Stimulated activated memory B cell treated with anti-CD40 and anti-IgM and Interleukin-4, amounts not matched to agents 10 μg/mL and 1 μg/mL and 100 μg/mL, for 72 hours (primary cell): ENCODE results near the gene CAPN5.

ENCODE experiments used
- ATAC-seq: fragments of 150-1000 bp; cut with Tn5 transposase; 2 replicates; pipeline ENCODE4 v1.10.0; 2021
- H3K27ac Mint-ChIP-seq: one replicate; pipeline ENCODE4 v1.8.0; 2022; ENCODE audit warnings: mild to moderate bottlenecking, mixed read lengths
- H3K27me3 Mint-ChIP-seq: one replicate; pipeline ENCODE4 v1.8.0; 2022; ENCODE audit warnings: mixed read lengths
- H3K36me3 Mint-ChIP-seq: one replicate; pipeline ENCODE4 v1.8.0; 2022; ENCODE audit warnings: mixed read lengths
- H3K4me1 Mint-ChIP-seq: one replicate; pipeline ENCODE4 v1.8.0; 2022; ENCODE audit warnings: mixed read lengths
- H3K4me3 Mint-ChIP-seq: one replicate; pipeline ENCODE4 v1.8.0; 2022; ENCODE audit warnings: mild to moderate bottlenecking, moderate library complexity, mixed read lengths
- H3K9me3 Mint-ChIP-seq: one replicate; pipeline ENCODE4 v1.8.0; 2022; ENCODE audit warnings: mixed read lengths

CAPN5 gene

GRCh38 chr11:77153276-77154185 lies 86.8 kb downstream of the CAPN5 start:
- ATAC-seq, result no peak
- H3K4me1 Mint-ChIP-seq, result peaks cover 20% of the 10 kb centered on the region
- H3K9me3 Mint-ChIP-seq, result no peaks in the 10 kb centered on the region
- no peak overlapping the region for H3K4me3 Mint-ChIP-seq
- peak overlapping the region; percentile 39 for H3K27ac Mint-ChIP-seq
- peaks cover 32% of the 10 kb centered on the region for H3K27me3 Mint-ChIP-seq
- H3K36me3 Mint-ChIP-seq, result no peaks in the 10 kb centered on the region

DNA sequence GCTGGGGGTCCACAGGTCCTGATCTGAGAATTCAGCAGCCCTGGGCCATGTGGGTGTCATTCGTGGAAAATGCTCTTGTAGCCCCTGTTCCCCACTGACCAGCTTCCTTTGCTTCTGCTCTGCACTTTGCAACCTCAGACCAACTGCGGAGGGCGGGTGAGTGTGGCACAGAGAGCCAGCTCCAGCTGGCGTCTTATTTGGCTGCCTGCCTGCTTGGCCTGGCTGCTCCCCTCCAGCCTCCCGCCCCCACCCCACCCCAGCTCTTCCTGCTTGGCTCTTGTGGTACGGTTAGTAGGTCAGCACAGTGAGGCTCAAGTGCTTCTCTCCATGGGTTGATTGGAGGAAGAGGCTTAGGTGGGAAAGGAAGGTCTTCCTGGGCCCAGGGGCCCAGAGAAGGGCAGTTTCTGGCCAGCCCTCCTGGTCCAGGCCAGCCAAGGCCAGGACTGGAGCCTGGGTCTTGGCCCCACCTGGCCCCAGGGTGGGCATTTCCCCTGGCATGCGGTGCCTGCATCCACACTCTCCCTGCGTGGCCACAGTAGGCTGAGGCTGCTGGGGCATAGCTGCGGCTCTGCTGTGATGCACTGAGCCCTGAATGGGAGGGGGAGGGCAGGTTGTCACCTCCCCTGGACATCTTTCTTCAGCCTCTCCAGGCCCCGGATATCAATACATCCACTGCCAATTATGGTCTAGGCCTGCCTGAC lies 87.8 kb downstream of the CAPN5 start:
- H3K4me1 Mint-ChIP-seq, result peaks cover 20% of the 10 kb centered on the region
- H3K4me3 Mint-ChIP-seq, result no peak overlapping the region
- H3K27ac Mint-ChIP-seq, result no peak overlapping the region
- H3K27me3 Mint-ChIP-seq, result peaks cover 41% of the 10 kb centered on the region
- no peaks in the 10 kb centered on the region for H3K36me3 Mint-ChIP-seq
- ATAC-seq, result no peak
- H3K9me3 Mint-ChIP-seq, result no peaks in the 10 kb centered on the region

GRCh38 chr11:77155082-77155475 lies 88.3 kb downstream of the CAPN5 start:
- Mint-ChIP-seq H3K36me3 (no peaks in the 10 kb centered on the region), H3K27ac (no peak overlapping the region)
- no peak for ATAC-seq

DNA sequence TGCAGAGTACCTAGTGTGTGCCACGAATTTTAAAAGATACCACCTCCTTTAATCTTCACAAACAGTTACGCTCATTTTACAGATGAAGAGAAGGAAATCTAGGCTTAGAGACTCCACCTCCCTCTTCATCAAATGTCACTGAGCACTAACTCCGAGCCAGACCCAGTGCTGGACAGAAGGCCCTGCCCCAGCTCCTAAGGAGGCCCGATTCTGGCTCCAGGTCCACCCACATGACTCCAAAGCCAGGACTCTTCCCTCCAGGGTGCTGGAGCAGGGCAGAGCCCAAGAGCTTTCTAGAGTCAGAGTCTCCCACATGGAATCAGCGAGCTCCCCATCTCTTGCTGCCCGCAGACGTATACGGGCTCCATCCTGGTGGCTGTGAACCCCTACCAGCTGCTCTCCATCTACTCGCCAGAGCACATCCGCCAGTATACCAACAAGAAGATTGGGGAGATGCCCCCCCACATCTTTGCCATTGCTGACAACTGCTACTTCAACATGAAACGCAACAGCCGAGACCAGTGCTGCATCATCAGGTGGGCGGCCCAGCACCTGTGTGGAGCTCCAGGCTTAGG lies 88.9 kb downstream of the CAPN5 start:
- Mint-ChIP-seq H3K27me3 (peaks cover 47% of the 10 kb centered on the region), H3K4me1 (peaks cover 20% of the 10 kb centered on the region), H3K36me3 (no peaks in the 10 kb centered on the region), H3K27ac (no peak overlapping the region), H3K9me3 (no peaks in the 10 kb centered on the region), H3K4me3 (no peak overlapping the region)
- ATAC-seq, result no peak

More at GRCh38 chr11:77155082-77155475, 88.3 kb downstream of the CAPN5 start:
- Mint-ChIP-seq H3K4me1 (peaks cover 20% of the 10 kb centered on the region), H3K9me3 (no peaks in the 10 kb centered on the region), H3K27me3 (peaks cover 46% of the 10 kb centered on the region), H3K4me3 (no peak overlapping the region)

DNA sequence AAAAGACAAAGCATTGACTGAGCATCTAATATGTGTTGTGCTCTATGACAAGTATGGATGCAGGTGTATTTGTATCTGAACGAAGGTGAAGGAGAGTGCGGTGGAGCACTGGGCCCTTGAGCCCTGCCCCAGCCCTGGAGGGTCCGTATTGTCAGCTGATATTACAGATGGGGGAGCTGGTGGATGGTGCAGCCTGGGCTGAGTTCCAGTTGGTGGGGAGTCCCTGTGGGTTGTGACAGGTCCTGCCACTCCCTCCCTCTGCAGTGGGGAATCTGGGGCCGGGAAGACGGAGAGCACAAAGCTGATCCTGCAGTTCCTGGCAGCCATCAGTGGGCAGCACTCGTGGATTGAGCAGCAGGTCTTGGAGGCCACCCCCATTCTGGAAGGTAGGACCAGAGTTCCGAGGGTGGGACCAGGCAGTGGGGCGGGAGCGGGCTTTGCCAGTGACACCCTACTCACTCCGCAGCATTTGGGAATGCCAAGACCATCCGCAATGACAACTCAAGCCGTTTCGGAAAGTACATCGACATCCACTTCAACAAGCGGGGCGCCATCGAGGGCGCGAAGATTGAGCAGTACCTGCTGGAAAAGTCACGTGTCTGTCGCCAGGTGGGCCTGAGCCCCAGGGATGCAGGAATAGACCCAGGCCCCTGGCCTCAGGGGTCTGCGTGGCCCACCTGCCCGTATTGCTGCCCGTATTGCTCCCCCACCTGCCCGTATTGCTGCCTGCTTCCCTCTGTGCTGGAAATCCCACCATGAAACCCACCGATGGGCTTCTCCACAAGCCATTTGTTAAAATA lies 89.8 kb downstream of the CAPN5 start:
- ATAC-seq, result no peak
- no peak overlapping the region for H3K4me3 Mint-ChIP-seq
- no peak overlapping the region for H3K27ac Mint-ChIP-seq
- H3K4me1 Mint-ChIP-seq, result peaks cover 20% of the 10 kb centered on the region
- no peaks in the 10 kb centered on the region for H3K36me3 Mint-ChIP-seq
- no peaks in the 10 kb centered on the region for H3K9me3 Mint-ChIP-seq
- H3K27me3 Mint-ChIP-seq, result peaks cover 40% of the 10 kb centered on the region

DNA sequence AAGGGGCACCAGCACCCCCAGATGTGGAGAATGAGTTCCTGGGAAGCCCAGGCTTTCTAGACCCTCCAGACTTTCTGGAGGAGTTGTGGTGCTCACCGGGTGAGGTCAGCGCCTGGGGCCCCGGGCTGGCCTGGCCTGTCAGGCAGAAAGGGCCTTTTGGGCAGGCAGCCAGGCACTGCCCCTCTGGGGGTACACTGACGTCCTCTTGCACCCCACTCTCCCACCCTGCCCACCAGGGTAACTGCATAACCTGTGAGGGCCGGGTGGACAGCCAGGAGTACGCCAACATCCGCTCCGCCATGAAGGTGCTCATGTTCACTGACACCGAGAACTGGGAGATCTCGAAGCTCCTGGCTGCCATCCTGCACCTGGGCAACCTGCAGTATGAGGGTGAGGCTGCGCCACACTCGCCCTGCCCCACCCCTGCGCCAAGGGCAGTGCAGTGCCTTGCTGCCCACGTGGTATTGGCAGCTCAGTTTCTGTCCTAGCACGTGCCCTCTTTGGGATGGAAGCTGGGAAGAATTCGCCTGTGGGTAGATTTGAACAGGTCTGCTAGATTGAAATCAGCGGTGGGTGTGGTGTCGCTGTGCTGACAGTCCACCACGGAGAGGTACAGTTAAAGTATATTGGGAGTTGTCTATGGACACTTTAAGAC lies 91.4 kb downstream of the CAPN5 start:
- H3K9me3 Mint-ChIP-seq, result no peaks in the 10 kb centered on the region
- H3K4me1 Mint-ChIP-seq, result peaks cover 5% of the 10 kb centered on the region
- no peak overlapping the region for H3K4me3 Mint-ChIP-seq
- no peak for ATAC-seq
- H3K36me3 Mint-ChIP-seq, result no peaks in the 10 kb centered on the region
- no peak overlapping the region for H3K27ac Mint-ChIP-seq
- peaks cover 25% of the 10 kb centered on the region for H3K27me3 Mint-ChIP-seq

GRCh38 chr11:77159219-77159936 lies 92.6 kb downstream of the CAPN5 start:
- Mint-ChIP-seq H3K4me3 (no peak overlapping the region), H3K4me1 (no peaks in the 10 kb centered on the region), H3K9me3 (no peaks in the 10 kb centered on the region), H3K36me3 (no peaks in the 10 kb centered on the region), H3K27me3 (peaks cover 17% of the 10 kb centered on the region), H3K27ac (no peak overlapping the region)
- no peak for ATAC-seq

GRCh38 chr11:77159937-77160495 lies 93.2 kb downstream of the CAPN5 start:
- Mint-ChIP-seq H3K4me3 (no peak overlapping the region), H3K36me3 (no peaks in the 10 kb centered on the region), H3K9me3 (no peaks in the 10 kb centered on the region), H3K27me3 (peaks cover 17% of the 10 kb centered on the region), H3K27ac (no peak overlapping the region), H3K4me1 (no peaks in the 10 kb centered on the region)
- ATAC-seq, result no peak

- Mint-ChIP-seq H3K27ac (no peak overlapping the region), H3K9me3 (no peaks in the 10 kb centered on the region), H3K36me3 (no peaks in the 10 kb centered on the region), H3K27me3 (peaks cover 17% of the 10 kb centered on the region), H3K4me1 (no peaks in the 10 kb centered on the region), H3K4me3 (no peak overlapping the region)
- ATAC-seq, result no peak
Measured at GRCh38 chr11:77163271-77163670, 96.5 kb downstream of the CAPN5 start.

- no peaks in the 10 kb centered on the region for H3K4me1 Mint-ChIP-seq
- H3K27me3 Mint-ChIP-seq, result peaks cover under 1% of the 10 kb centered on the region
- ATAC-seq, result no peak
- H3K36me3 Mint-ChIP-seq, result no peaks in the 10 kb centered on the region
- H3K27ac Mint-ChIP-seq, result no peak overlapping the region
- H3K4me3 Mint-ChIP-seq, result no peak overlapping the region
- no peaks in the 10 kb centered on the region for H3K9me3 Mint-ChIP-seq
Measured at GRCh38 chr11:77165066-77165465, 98.3 kb downstream of the CAPN5 start.

DNA sequence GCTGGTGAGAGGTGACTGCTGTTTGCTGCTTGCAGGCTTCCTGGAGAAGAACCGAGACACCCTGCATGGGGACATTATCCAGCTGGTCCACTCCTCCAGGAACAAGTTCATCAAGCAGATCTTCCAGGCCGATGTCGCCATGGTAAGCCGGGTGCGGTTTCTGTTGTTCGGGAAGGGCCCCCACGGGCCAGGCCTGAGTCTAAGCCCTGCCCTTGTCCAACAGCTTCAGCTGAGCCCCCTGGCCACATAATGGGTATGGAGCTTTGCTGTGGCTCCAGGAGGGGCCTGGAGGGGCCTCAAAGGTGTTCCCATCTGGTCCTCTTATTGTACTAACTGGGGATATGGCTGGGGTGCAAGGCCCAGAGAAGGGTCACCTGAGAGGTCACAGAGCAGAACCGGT lies 99.2 kb downstream of the CAPN5 start:
- Mint-ChIP-seq H3K9me3 (no peaks in the 10 kb centered on the region), H3K4me3 (no peak overlapping the region), H3K27ac (no peak overlapping the region), H3K27me3 (no peaks in the 10 kb centered on the region), H3K36me3 (no peaks in the 10 kb centered on the region), H3K4me1 (no peaks in the 10 kb centered on the region)
- no peak for ATAC-seq

GRCh38 chr11:77167111-77167626 lies 100.4 kb downstream of the CAPN5 start:
- Mint-ChIP-seq H3K4me3 (no peak overlapping the region), H3K27me3 (no peaks in the 10 kb centered on the region), H3K4me1 (no peaks in the 10 kb centered on the region), H3K27ac (no peak overlapping the region), H3K36me3 (no peaks in the 10 kb centered on the region), H3K9me3 (no peaks in the 10 kb centered on the region)
- ATAC-seq, result peak; percentile 27

DNA sequence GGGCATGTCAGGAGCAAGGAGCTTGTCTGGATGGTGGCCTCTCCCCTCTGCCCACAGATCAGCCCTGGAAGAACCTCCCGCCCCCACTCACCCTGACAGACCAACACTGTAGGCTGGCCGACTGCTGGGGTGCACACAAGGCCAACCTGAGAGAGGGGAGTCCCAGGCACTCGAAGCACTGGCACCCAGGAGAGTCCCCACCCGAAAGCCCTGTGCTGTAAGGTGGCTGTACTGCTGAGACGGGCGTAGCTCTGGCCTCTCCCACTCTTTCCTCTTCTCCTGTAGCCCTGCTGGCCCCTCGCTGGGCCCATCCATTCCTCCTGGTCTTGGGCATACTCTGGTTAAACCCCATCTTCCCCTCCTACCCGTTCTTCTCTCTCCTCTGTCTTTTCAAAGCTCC lies 101.0 kb downstream of the CAPN5 start:
- no peak for ATAC-seq
- Mint-ChIP-seq H3K4me1 (no peaks in the 10 kb centered on the region), H3K9me3 (no peaks in the 10 kb centered on the region), H3K4me3 (no peak overlapping the region), H3K36me3 (no peaks in the 10 kb centered on the region), H3K27ac (no peak overlapping the region), H3K27me3 (no peaks in the 10 kb centered on the region)

DNA sequence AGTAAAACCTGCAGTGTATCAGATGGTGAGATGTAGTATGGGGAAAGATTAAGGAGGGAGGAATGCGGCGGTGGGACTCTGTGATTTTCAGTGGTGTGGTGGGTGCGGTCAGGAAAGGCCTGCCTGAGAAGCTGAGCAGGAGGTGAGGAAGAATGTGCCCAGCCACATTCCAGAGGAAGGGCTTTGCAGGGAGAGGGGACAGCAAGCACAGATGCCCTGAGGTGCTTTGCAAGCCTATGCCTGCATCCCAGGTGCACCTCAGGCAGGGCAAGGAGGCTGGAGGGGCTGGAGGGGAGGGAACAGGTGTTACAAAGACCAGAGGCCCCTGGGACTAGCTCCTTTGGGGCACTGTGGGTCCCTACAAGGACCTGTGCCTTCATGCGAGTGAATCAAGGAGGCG lies 103.3 kb downstream of the CAPN5 start:
- Mint-ChIP-seq H3K4me3 (no peak overlapping the region), H3K36me3 (no peaks in the 10 kb centered on the region), H3K4me1 (no peaks in the 10 kb centered on the region), H3K27me3 (no peaks in the 10 kb centered on the region), H3K9me3 (no peaks in the 10 kb centered on the region), H3K27ac (no peak overlapping the region)
- no peak for ATAC-seq
